Measurements from ENCODE around the gene LTBP3.

DNA sequence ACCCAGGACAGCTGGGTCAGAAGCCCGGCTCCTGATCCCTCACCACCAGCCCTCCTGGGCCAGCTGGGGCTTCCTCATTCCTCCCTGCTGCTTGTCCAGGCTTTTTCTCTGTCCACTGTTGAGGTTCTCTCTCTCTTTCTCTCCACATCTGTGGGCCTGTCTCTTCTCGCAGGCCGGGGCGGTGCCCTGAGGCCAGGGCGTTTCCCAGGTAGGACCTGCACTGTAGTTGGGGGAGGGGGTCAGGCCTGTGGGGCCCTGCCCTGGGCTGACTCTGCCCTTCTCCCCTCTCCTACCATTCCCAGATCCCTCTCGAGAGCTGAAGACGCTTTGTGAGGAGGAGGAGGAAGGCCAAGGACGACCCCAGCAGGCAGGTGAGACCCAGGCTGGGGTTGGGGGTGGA is 22.6 kb upstream of the LTBP3 start:
- TF ChIP-seq, protein P1, sequence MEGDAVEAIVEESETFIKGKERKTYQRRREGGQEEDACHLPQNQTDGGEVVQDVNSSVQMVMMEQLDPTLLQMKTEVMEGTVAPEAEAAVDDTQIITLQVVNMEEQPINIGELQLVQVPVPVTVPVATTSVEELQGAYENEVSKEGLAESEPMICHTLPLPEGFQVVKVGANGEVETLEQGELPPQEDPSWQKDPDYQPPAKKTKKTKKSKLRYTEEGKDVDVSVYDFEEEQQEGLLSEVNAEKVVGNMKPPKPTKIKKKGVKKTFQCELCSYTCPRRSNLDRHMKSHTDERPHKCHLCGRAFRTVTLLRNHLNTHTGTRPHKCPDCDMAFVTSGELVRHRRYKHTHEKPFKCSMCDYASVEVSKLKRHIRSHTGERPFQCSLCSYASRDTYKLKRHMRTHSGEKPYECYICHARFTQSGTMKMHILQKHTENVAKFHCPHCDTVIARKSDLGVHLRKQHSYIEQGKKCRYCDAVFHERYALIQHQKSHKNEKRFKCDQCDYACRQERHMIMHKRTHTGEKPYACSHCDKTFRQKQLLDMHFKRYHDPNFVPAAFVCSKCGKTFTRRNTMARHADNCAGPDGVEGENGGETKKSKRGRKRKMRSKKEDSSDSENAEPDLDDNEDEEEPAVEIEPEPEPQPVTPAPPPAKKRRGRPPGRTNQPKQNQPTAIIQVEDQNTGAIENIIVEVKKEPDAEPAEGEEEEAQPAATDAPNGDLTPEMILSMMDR (conservative IDR thresholded peaks at IDR 0.05; ENCODE audit: low read length): no peak
- TF ChIP-seq EZH2phosphoT487 (IDR thresholded peaks at IDR 0.05; ENCODE audit: borderline replicate concordance): no peak
